CD14-positive monocyte (primary cell): ENCODE results near the gene STRIP1. TPM values are rescaled to one million over a fixed set of nuclear protein-coding genes. Genes with fewer than 3 reads are reported as not detected.

Experiments used
- DNase-seq, 3 donors: peaks; one replicate each; pipeline ENCODE4 v3.0.0-alpha.2; 2011 to 2022
- H2AFZ ChIP-seq: 2 replicates; pipeline ENCODE4 v1.6.0; 2012; ENCODE audit warnings: mild to moderate bottlenecking, low read depth, low read length, inconsistent platforms; ENCODE audit not compliant: insufficient read depth, poor library complexity, severe bottlenecking
- H3K27ac ChIP-seq, 2 donors: 1 replicate in 1 of 2; 2 replicates in 1 of 2; pipeline ENCODE4 v1.5.1; 2012 to 2013; ENCODE audit warnings: low read length in 2 of 2, control low read depth in 1 of 2, inconsistent platforms in 1 of 2, low read depth in 1 of 2, mild to moderate bottlenecking in 1 of 2
- H3K27me3 ChIP-seq, 2 donors: one replicate each; pipeline versions ENCODE4 v1.6.0 to v1.6.1; 2011 to 2013; ENCODE audit warnings: low read length in 2 of 2; ENCODE audit not compliant: control insufficient read depth in 2 of 2, insufficient read depth in 2 of 2
- H3K36me3 ChIP-seq, 2 donors: replicated peaks in 1 of 2; 1 replicate in 1 of 2; 2 replicates in 1 of 2; pipeline versions ENCODE4 v1.5.1 to v1.6.1; 2012 to 2013; ENCODE audit warnings: low read length in 2 of 2, control low read depth in 1 of 2, inconsistent platforms in 1 of 2, mild to moderate bottlenecking in 1 of 2; ENCODE audit not compliant: insufficient read depth in 2 of 2, control insufficient read depth in 1 of 2
- H3K4me1 ChIP-seq, 2 donors: 1 replicate in 1 of 2; 2 replicates in 1 of 2; pipeline versions ENCODE4 v1.5.1 to v1.6.1; 2012 to 2013; ENCODE audit warnings: low read length in 2 of 2, control low read depth in 1 of 2, inconsistent platforms in 1 of 2, mild to moderate bottlenecking in 1 of 2, moderate library complexity in 1 of 2; ENCODE audit not compliant: insufficient read depth in 2 of 2, control insufficient read depth in 1 of 2
- H3K4me2 ChIP-seq: replicated peaks from 2 replicates; pipeline ENCODE3; 2012; ENCODE audit warnings: low read length, moderate library complexity, mild to moderate bottlenecking; ENCODE audit not compliant: poor library complexity, severe bottlenecking; ENCODE audit errors: extremely low read depth
- H3K4me3 ChIP-seq, 3 experiments: fragments of 200-600 bp in 1 of 3; sonication (generic) in 1 of 3; replicated peaks in 1 of 3; 1 replicate in 2 of 3; 2 replicates in 1 of 3; pipeline ENCODE4 v1.5.1; 2011 to 2013; ENCODE audit warnings: low read length in 3 of 3, mild to moderate bottlenecking in 3 of 3, control low read depth in 2 of 3, low read depth in 2 of 3, inconsistent platforms in 1 of 3, moderate library complexity in 1 of 3
- H3K79me2 ChIP-seq: 2 replicates; pipeline ENCODE4 v1.6.0; 2012; ENCODE audit warnings: mild to moderate bottlenecking, control low read depth, inconsistent platforms, low read length, moderate library complexity; ENCODE audit not compliant: insufficient read depth
- H3K9ac ChIP-seq: 2 replicates; pipeline ENCODE4 v1.6.0; 2017; ENCODE audit warnings: low read length, mild to moderate bottlenecking; ENCODE audit not compliant: insufficient read depth, poor library complexity, severe bottlenecking
- H3K9me3 ChIP-seq, 2 donors: replicated peaks in 1 of 2; 1 replicate in 1 of 2; 2 replicates in 1 of 2; pipeline versions ENCODE4 v1.5.1 to v1.6.1; 2012 to 2013; ENCODE audit warnings: low read length in 2 of 2, control low read depth in 1 of 2; ENCODE audit not compliant: control insufficient read depth in 1 of 2, insufficient read depth in 1 of 2
- H4K20me1 ChIP-seq: 2 replicates; pipeline ENCODE4 v1.6.0; 2012; ENCODE audit warnings: mild to moderate bottlenecking, low read length, control low read depth, moderate library complexity; ENCODE audit not compliant: insufficient read depth
- H3K27ac Mint-ChIP-seq, 7 donors: one replicate each; pipeline ENCODE4 v1.8.0; 2020; ENCODE audit warnings: mild to moderate bottlenecking in 7 of 7, mixed read lengths in 7 of 7, moderate library complexity in 6 of 7, inconsistent platforms in 2 of 7
- H3K27me3 Mint-ChIP-seq, 3 donors: one replicate each; pipeline ENCODE4 v1.8.0; 2021 to 2022; ENCODE audit warnings: low read depth in 3 of 3, mild to moderate bottlenecking in 3 of 3, mixed read lengths in 3 of 3, moderate library complexity in 3 of 3, inconsistent platforms in 1 of 3
- H3K36me3 Mint-ChIP-seq, 2 donors: one replicate each; pipeline ENCODE4 v1.8.0; 2020; ENCODE audit warnings: mixed read lengths in 2 of 2, inconsistent platforms in 1 of 2, mild to moderate bottlenecking in 1 of 2
- H3K4me1 Mint-ChIP-seq: one replicate; pipeline ENCODE4 v1.8.0; 2020; ENCODE audit warnings: mild to moderate bottlenecking, mixed read lengths
- H3K4me3 Mint-ChIP-seq, 2 donors: one replicate each; pipeline ENCODE4 v1.8.0; 2020; ENCODE audit warnings: mild to moderate bottlenecking in 2 of 2, mixed read lengths in 2 of 2, moderate library complexity in 1 of 2
- H3K9me3 Mint-ChIP-seq, 7 donors: one replicate each; pipeline ENCODE4 v1.8.0; 2020 to 2022; ENCODE audit warnings: mixed read lengths in 7 of 7, mild to moderate bottlenecking in 6 of 7, moderate library complexity in 6 of 7, inconsistent platforms in 2 of 7
- WGBS: methylation state at CpG from one replicate; pipeline ENCODE4 v1.1.5; 2013; ENCODE audit warnings: missing lambda C conversion rate; ENCODE audit not compliant: insufficient coverage; 5-methylcytosine and 5-hydroxymethylcytosine counted together
- intact Hi-C, 2 donors: fragments of 100-400 bp; cut with micrococcal nuclease; formaldehyde crosslinking; loops; one replicate each; pipeline versions ENCODE4 v1.15.0 to v1.15.1; 2023
- polyA plus RNA-seq, 3 donors: library from polyadenylated mRNA; depleted of rRNA in 1 of 3; unstranded in 2 of 3; stranded (reverse) in 1 of 3; fragments of 300-500 nt in 2 of 3; fragments of >200 nt in 1 of 3; fragmentation: Illumina TruSeq in 2 of 3; gene quantifications; 1 replicate in 2 of 3; 2 replicates in 1 of 3; pipeline ENCODE4 v1.2.3, GENCODE V29; 2012 to 2021
- TF ChIP-seq, protein P1 (sequence below): fragments of 200-600 bp; IDR thresholded peaks from one replicate; pipeline ENCODE4 v1.8.0; 2022; ENCODE audit warnings: antibody characterized with exemption, mild to moderate bottlenecking

Gene STRIP1
- polyA plus RNA-seq, 3 donors: 8.9 to 33.6 (median 11.0) TPM

DNA sequence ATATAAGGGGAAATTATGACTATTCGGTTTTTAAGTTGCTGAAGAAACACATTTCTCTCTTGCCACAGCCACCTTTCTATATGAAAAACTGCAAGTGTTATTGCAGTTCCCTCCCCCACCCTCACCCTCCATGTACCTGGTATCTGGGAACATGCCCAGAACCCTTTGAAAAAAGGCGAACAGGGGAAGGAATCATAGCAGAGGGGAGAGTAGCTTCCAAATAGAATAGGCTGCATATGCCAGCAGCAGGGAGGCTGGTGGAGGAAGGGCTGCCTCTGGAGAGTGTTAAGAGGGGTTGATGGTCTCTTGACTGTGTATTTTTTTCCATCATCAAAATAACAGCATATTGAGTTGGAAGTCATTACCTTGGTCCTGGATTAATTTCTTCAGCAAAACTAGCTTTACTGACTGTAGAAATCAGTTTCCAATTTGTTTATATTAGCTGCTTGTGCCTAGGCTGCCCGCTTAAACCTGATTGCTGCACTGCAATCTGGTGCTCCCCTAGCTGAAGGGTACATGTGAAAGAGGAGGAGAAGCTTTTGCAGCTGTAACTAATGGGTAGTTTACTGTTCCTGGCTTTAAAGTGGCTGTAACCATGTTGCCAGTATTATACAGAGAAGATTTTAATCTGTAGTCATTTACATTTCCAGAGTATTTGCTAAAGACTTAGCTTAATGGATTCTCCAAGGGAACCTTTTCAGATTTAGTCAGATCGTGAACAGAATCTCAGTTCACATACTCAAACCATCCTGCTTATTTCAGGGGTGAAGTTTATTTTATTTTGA lies 27.2 kb upstream of the STRIP1 start:
- Histone ChIP-seq H3K9ac (no peak overlapping the region), H2AFZ (no peak overlapping the region), H3K4me2 (no peak overlapping the region), H3K79me2 (peaks cover 26% of the 10 kb centered on the region), H3K27ac (no peak overlapping the region), H3K4me3 (no peak overlapping the region), H3K36me3 (peaks cover 28 to 56% of the 10 kb centered on the region in 2 donors), H3K4me1 (peaks cover 20 to 27% of the 10 kb centered on the region in 2 donors), H3K9me3 (no peaks in the 10 kb centered on the region), H4K20me1 (peaks cover 55% of the 10 kb centered on the region), H3K27me3 (no peaks in the 10 kb centered on the region)
- H3K9me3 Mint-ChIP-seq: no peaks in the 10 kb centered on the region
- DNase-seq: no peak
- H3K27ac Mint-ChIP-seq: no peak overlapping the region
- H3K27me3 Mint-ChIP-seq: peaks cover 0 to 2% (median 0%) of the 10 kb centered on the region in 3 donors
- WGBS: no CpG with 5 or more reads among the region's 4 CpGs
- TF ChIP-seq, protein P1, sequence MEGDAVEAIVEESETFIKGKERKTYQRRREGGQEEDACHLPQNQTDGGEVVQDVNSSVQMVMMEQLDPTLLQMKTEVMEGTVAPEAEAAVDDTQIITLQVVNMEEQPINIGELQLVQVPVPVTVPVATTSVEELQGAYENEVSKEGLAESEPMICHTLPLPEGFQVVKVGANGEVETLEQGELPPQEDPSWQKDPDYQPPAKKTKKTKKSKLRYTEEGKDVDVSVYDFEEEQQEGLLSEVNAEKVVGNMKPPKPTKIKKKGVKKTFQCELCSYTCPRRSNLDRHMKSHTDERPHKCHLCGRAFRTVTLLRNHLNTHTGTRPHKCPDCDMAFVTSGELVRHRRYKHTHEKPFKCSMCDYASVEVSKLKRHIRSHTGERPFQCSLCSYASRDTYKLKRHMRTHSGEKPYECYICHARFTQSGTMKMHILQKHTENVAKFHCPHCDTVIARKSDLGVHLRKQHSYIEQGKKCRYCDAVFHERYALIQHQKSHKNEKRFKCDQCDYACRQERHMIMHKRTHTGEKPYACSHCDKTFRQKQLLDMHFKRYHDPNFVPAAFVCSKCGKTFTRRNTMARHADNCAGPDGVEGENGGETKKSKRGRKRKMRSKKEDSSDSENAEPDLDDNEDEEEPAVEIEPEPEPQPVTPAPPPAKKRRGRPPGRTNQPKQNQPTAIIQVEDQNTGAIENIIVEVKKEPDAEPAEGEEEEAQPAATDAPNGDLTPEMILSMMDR: no peak
- intact Hi-C loops: no loop called here
- no peak overlapping the region for H3K4me3 Mint-ChIP-seq
- H3K36me3 Mint-ChIP-seq: peaks cover 43% of the 10 kb centered on the region in 2 donors
- H3K4me1 Mint-ChIP-seq: peaks cover 34% of the 10 kb centered on the region

DNA sequence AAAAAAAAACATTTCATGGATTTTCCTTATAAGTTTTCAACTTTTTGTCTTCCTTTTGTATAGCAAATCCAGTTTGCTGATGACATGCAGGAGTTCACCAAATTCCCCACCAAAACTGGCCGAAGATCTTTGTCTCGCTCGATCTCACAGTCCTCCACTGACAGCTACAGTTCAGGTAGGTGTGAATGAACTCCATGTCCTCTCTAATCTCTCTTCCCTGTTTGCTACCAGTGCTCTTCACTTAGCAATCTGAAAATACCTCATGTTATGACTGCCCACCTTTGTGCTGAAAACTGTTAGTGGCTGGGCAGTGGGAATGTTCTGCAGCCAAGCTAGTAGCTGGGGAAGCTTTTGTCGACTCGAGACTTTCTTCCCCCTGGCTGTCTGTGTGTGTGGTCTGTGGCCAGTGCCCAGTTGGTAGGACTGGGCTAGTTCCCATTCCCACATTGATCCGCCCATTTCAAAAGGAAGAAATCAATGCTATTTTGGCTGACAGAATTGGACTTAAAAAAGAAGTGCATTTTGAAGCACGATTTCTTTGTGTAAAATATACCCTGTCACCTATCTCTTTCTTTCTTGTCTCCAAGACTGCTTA lies 25.4 kb upstream of the STRIP1 start:
- no CpG with 5 or more reads among the region's 7 CpGs for WGBS
- H3K4me1 Mint-ChIP-seq: peaks cover 24% of the 10 kb centered on the region
- Histone ChIP-seq H3K27ac (no peak overlapping the region), H3K36me3 (peaks cover 42 to 72% of the 10 kb centered on the region in 2 donors), H2AFZ (no peak overlapping the region), H3K4me1 (peaks cover 16 to 24% of the 10 kb centered on the region in 2 donors), H3K4me3 (no peak overlapping the region), H3K4me2 (no peak overlapping the region), H4K20me1 (peaks cover 37% of the 10 kb centered on the region), H3K9ac (no peak overlapping the region), H3K79me2 (peaks cover 26% of the 10 kb centered on the region), H3K9me3 (no peaks in the 10 kb centered on the region), H3K27me3 (no peaks in the 10 kb centered on the region)
- H3K27me3 Mint-ChIP-seq: peaks cover 0 to 2% (median 0%) of the 10 kb centered on the region in 3 donors
- TF ChIP-seq, protein P1: no peak
- no peak for DNase-seq
- peaks cover 51 to 60% of the 10 kb centered on the region in 2 donors for H3K36me3 Mint-ChIP-seq
- no peak overlapping the region for H3K27ac Mint-ChIP-seq
- no peak overlapping the region for H3K4me3 Mint-ChIP-seq
- H3K9me3 Mint-ChIP-seq: no peaks in the 10 kb centered on the region
- intact Hi-C loops: no loop called here
